ENCODE measurements around the gene NATD1.

DNA sequence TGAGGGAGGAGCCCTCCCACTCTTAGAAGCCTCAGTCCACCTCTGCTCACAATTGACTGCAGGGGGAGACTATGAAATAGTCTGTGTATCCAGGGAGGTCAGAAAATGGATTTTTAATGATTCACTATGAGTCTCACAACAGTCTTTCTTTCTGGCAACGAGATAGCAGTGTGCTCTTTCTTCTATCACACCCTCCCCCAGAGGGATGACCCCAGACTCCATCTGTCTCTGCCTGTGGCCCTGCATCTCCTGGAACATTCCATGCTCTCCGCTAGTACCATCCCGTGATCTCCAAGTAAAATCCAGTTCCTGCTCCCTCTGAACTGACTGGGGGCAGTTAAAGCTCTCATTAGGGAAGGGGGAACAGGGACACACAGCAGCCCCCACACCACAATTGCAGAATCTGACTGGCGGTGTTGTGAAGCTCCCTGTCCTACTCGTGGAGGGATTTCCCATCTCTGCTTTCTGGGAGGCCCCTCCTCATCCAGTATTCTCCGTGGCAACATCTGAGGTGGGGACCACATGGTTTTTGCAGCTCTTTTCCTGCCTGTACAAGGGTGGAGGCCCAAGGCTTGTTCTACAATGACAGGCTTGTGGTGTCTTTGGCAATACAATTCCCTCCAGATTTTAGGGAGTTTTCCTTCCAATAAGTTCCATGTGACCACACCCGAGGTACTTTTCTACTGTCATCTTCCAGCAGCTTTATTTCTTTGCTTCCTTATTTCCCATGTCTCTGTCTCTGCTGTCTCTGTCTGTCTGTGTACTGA is 19.4 kb downstream of the NATD1 start:
- no peak for TF ChIP-seq POLR2A (conservative IDR thresholded peaks at IDR 0.05)
- no peak for TF ChIP-seq SMC3 (conservative IDR thresholded peaks at IDR 0.05; ENCODE audit: insufficient read depth, low read depth, low read length)
- TF ChIP-seq, protein P1, sequence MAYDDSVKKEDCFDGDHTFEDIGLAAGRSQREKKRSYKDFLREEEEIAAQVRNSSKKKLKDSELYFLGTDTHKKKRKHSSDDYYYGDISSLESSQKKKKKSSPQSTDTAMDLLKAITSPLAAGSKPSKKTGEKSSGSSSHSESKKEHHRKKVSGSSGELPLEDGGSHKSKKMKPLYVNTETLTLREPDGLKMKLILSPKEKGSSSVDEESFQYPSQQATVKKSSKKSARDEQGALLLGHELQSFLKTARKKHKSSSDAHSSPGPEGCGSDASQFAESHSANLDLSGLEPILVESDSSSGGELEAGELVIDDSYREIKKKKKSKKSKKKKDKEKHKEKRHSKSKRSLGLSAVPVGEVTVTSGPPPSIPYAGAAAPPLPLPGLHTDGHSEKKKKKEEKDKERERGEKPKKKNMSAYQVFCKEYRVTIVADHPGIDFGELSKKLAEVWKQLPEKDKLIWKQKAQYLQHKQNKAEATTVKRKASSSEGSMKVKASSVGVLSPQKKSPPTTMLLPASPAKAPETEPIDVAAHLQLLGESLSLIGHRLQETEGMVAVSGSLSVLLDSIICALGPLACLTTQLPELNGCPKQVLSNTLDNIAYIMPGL (CRISPR knock-in tag; IDR thresholded peaks at IDR 0.05): no peak
- TF ChIP-seq JUND (IDR thresholded peaks at IDR 0.05; ENCODE audit: borderline replicate concordance, low read depth, low read length): no peak
- TF ChIP-seq JUND (tag; IDR thresholded peaks at IDR 0.05; ENCODE audit: borderline replicate concordance, low read depth, low read length): no peak
- no peak for TF ChIP-seq FOXJ2 (tag; IDR thresholded peaks at IDR 0.05)
- TF ChIP-seq TRIM24 (IDR thresholded peaks at IDR 0.05): no peak
- no peak for TF ChIP-seq FOXM1 (IDR thresholded peaks at IDR 0.05; ENCODE audit: low read depth)
- TF ChIP-seq FOXM1 (CRISPR knock-in tag; IDR thresholded peaks at IDR 0.05; ENCODE audit: low read depth): no peak
- no peak for TF ChIP-seq NBN (IDR thresholded peaks at IDR 0.05; ENCODE audit: low read depth)
- no peak for TF ChIP-seq BMI1 (IDR thresholded peaks at IDR 0.05; ENCODE audit: low read length)
- TF ChIP-seq, protein P2, sequence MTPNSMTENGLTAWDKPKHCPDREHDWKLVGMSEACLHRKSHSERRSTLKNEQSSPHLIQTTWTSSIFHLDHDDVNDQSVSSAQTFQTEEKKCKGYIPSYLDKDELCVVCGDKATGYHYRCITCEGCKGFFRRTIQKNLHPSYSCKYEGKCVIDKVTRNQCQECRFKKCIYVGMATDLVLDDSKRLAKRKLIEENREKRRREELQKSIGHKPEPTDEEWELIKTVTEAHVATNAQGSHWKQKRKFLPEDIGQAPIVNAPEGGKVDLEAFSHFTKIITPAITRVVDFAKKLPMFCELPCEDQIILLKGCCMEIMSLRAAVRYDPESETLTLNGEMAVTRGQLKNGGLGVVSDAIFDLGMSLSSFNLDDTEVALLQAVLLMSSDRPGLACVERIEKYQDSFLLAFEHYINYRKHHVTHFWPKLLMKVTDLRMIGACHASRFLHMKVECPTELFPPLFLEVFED (CRISPR knock-in tag; conservative IDR thresholded peaks at IDR 0.05): no peak
- TF ChIP-seq, protein P3, sequence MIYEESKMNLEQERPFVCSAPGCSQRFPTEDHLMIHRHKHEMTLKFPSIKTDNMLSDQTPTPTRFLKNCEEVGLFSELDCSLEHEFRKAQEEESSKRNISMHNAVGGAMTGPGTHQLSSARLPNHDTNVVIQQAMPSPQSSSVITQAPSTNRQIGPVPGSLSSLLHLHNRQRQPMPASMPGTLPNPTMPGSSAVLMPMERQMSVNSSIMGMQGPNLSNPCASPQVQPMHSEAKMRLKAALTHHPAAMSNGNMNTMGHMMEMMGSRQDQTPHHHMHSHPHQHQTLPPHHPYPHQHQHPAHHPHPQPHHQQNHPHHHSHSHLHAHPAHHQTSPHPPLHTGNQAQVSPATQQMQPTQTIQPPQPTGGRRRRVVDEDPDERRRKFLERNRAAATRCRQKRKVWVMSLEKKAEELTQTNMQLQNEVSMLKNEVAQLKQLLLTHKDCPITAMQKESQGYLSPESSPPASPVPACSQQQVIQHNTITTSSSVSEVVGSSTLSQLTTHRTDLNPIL (CRISPR knock-in tag; IDR thresholded peaks at IDR 0.05): no peak

All from K562 (cell line).